Ishikawa (cell line): ENCODE data around the gene ISL2.

Experiments used
- EP300 ChIP-seq: IDR thresholded peaks from 2 replicates; pipeline ENCODE4 v1.6.1; 2012; ENCODE audit warnings: borderline replicate concordance
- MAX ChIP-seq: IDR thresholded peaks from 2 replicates; pipeline ENCODE4 v1.6.1; 2012
- RAD21 ChIP-seq: IDR thresholded peaks from 2 replicates; pipeline ENCODE4 v1.6.1; 2012; ENCODE audit warnings: low read depth
- REST ChIP-seq: IDR thresholded peaks from 2 replicates; pipeline ENCODE4 v1.6.1; 2012; ENCODE audit warnings: low read depth, mild to moderate bottlenecking
- USF1 ChIP-seq: IDR thresholded peaks from 2 replicates; pipeline ENCODE4 v1.6.1; 2012

GRCh38 chr15:76340803-76341365, 4.3 kb downstream of the ISL2 start:
- TF ChIP-seq RAD21 = no peak
- no peak for TF ChIP-seq EP300
- no peak for TF ChIP-seq REST
- no peak for TF ChIP-seq USF1
- no peak for TF ChIP-seq MAX
